Measurements from ENCODE around the gene GPSM3.

DNA sequence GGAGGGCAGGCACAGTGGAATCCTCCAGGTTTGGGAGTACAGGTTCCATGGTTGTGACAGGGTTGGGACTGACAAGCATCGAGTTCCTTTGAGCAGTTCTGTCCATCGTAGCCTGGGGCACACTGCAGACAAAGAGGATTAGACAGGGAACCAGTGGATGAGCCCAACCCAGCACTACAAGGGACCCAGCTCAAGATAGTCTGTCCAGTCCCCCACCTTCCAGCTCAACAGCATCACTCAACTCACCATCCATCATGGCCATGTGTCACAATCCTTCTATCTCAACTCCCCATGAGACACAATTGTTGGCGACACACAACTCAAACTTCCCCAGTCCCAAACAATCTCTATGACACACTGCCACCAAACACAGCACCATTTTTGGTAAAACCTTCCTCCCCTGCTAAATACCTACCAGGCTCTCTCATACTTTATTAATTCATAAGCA is 11.8 kb upstream of the GPSM3 start:
- TF ChIP-seq MYC (IDR thresholded peaks at IDR 0.05; ENCODE audit: low read depth, low read length) (no peak), POLR2A (IDR thresholded peaks at IDR 0.05; ENCODE audit: low read depth, low read length) (no peak)
